ENCODE data around the gene YJEFN3.

DNA sequence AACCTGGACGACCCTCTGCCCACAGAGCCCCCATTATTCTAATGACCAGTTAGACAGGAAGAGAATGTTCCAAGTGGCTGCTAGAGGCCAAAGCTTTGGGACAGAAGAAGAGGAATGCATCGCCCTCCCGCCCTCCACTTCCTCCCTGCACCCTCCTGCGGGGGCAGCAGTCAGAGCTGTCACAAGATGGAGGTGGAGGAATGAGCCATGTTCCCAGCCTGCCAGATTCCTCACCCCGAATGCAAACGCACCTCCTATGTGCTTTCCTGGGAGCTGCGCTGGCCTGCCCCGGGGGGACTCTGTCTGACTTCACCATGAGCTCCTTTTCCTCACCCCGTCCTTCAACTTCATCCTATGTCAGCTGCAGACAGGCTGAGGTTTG is 1.7 kb downstream of the YJEFN3 start:
- TF ChIP-seq, protein P1, sequence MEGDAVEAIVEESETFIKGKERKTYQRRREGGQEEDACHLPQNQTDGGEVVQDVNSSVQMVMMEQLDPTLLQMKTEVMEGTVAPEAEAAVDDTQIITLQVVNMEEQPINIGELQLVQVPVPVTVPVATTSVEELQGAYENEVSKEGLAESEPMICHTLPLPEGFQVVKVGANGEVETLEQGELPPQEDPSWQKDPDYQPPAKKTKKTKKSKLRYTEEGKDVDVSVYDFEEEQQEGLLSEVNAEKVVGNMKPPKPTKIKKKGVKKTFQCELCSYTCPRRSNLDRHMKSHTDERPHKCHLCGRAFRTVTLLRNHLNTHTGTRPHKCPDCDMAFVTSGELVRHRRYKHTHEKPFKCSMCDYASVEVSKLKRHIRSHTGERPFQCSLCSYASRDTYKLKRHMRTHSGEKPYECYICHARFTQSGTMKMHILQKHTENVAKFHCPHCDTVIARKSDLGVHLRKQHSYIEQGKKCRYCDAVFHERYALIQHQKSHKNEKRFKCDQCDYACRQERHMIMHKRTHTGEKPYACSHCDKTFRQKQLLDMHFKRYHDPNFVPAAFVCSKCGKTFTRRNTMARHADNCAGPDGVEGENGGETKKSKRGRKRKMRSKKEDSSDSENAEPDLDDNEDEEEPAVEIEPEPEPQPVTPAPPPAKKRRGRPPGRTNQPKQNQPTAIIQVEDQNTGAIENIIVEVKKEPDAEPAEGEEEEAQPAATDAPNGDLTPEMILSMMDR (IDR thresholded peaks at IDR 0.05 in 2 of 3, conservative IDR thresholded peaks at IDR 0.05 in 1 of 3; ENCODE audit: borderline replicate concordance in 1 of 3, insufficient read depth in 1 of 3, low read depth in 2 of 3, low read length in 2 of 3): 0 out of 6 replicates have a peak, but pooled peaks of 1 of the 3 experiments have one; percentile 1
- TF ChIP-seq EZH2 (IDR thresholded peaks at IDR 0.05) (no peak), POLR2A (IDR thresholded peaks at IDR 0.05; ENCODE audit: borderline replicate concordance, extremely low read depth, insufficient read depth, insufficient read length) (no peak), RAD21 (IDR thresholded peaks at IDR 0.05; ENCODE audit: low read depth) (no peak), SIN3A (IDR thresholded peaks at IDR 0.05; ENCODE audit: low read depth) (no peak)
- TF ChIP-seq, protein P2, sequence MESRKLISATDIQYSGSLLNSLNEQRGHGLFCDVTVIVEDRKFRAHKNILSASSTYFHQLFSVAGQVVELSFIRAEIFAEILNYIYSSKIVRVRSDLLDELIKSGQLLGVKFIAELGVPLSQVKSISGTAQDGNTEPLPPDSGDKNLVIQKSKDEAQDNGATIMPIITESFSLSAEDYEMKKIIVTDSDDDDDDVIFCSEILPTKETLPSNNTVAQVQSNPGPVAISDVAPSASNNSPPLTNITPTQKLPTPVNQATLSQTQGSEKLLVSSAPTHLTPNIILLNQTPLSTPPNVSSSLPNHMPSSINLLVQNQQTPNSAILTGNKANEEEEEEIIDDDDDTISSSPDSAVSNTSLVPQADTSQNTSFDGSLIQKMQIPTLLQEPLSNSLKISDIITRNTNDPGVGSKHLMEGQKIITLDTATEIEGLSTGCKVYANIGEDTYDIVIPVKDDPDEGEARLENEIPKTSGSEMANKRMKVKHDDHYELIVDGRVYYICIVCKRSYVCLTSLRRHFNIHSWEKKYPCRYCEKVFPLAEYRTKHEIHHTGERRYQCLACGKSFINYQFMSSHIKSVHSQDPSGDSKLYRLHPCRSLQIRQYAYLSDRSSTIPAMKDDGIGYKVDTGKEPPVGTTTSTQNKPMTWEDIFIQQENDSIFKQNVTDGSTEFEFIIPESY (IDR thresholded peaks at IDR 0.05; ENCODE audit: extremely low read depth, insufficient replicate concordance, low read length): no peak
